Fibroblast of lung (primary cell): ENCODE results near the gene MDFI. TPM values are rescaled to one million over a fixed set of nuclear protein-coding genes. Genes with fewer than 3 reads are reported as not detected.

Experiments used
- DNase-seq, 2 donors: peaks; one replicate each; pipeline versions ENCODE4 v3.0.0 to v3.0.0-alpha.2; 2010; ENCODE audit warnings: low read depth in 2 of 2
- H2AFZ ChIP-seq: 2 replicates; pipeline ENCODE4 v1.5.1; 2012; ENCODE audit warnings: low read length, control low read depth, inconsistent platforms
- H3K27ac ChIP-seq: 2 replicates; pipeline ENCODE4 v1.5.1; 2011; ENCODE audit warnings: low read length, control low read depth; ENCODE audit not compliant: insufficient read depth
- H3K27me3 ChIP-seq: 2 replicates; pipeline ENCODE4 v1.5.1; 2011; ENCODE audit warnings: mild to moderate bottlenecking, low read length; ENCODE audit not compliant: control insufficient read depth, insufficient read depth
- H3K36me3 ChIP-seq: 2 replicates; pipeline ENCODE4 v1.5.1; 2011; ENCODE audit warnings: low read length; ENCODE audit not compliant: control insufficient read depth, insufficient read depth
- H3K4me1 ChIP-seq: 2 replicates; pipeline ENCODE4 v1.5.1; 2011; ENCODE audit warnings: low read length; ENCODE audit not compliant: control insufficient read depth, insufficient read depth; ENCODE audit errors: extremely low read depth
- H3K4me2 ChIP-seq: 2 replicates; pipeline ENCODE4 v1.5.1; 2011; ENCODE audit warnings: low read length, control low read depth; ENCODE audit not compliant: insufficient read depth; ENCODE audit errors: extremely low read depth
- H3K4me3 ChIP-seq, 4 experiments: fragments of 200-600 bp in 1 of 4; sonication (generic) in 1 of 4; replicated peaks in 1 of 4; 2 replicates each; pipeline ENCODE4 v1.5.1; 2011 to 2016; ENCODE audit warnings: low read length in 4 of 4, low read depth in 3 of 4, mild to moderate bottlenecking in 3 of 4, control low read depth in 2 of 4, inconsistent platforms in 1 of 4, mixed read lengths in 1 of 4; ENCODE audit not compliant: insufficient read depth in 1 of 4; ENCODE audit errors: control extremely low read depth in 1 of 4
- H3K79me2 ChIP-seq: 2 replicates; pipeline ENCODE4 v1.5.1; 2012; ENCODE audit warnings: mild to moderate bottlenecking, low read length, inconsistent platforms; ENCODE audit not compliant: control insufficient read depth, insufficient read depth
- H3K9ac ChIP-seq: 2 replicates; pipeline ENCODE4 v1.5.1; 2011; ENCODE audit warnings: mild to moderate bottlenecking, low read length, control low read depth; ENCODE audit not compliant: insufficient read depth
- H3K9me3 ChIP-seq: 2 replicates; pipeline ENCODE4 v1.5.1; 2012; ENCODE audit warnings: low read depth, low read length; ENCODE audit not compliant: control insufficient read depth, insufficient read depth
- H4K20me1 ChIP-seq: 2 replicates; pipeline ENCODE4 v1.5.1; 2011; ENCODE audit warnings: low read length; ENCODE audit not compliant: control insufficient read depth, insufficient read depth; ENCODE audit errors: extremely low read depth
- EZH2 ChIP-seq: IDR thresholded peaks from 2 replicates; pipeline ENCODE4 v1.5.1; 2012; ENCODE audit warnings: low read length, control low read depth, mild to moderate bottlenecking; ENCODE audit errors: missing control alignments
- polyA plus RNA-seq, 2 donors: library from polyadenylated mRNA; depleted of rRNA in 1 of 2; stranded (reverse) in 1 of 2; unstranded in 1 of 2; fragments of >200 nt; gene quantifications; 2 replicates each; pipeline ENCODE4 v1.2.1, GENCODE V29; 2011 to 2012; ENCODE audit warnings: missing spikeins in 1 of 2
- total RNA-seq: library from RNA; depleted of rRNA; stranded (reverse); fragments of >200 nt; gene quantifications from 2 replicates; pipeline ENCODE4 v1.2.1, GENCODE V29; 2014
- TF ChIP-seq, protein P1 (sequence below), 2 donors: IDR thresholded peaks in 1 of 2; conservative IDR thresholded peaks in 1 of 2; 1 replicate in 1 of 2; 2 replicates in 1 of 2; pipeline ENCODE4 v1.5.1; 2011 to 2012; ENCODE audit warnings: low read length in 2 of 2, control low read depth in 1 of 2, inconsistent platforms in 1 of 2, low read depth in 1 of 2, mild to moderate bottlenecking in 1 of 2

MDFI gene
- total and polyA plus RNA-seq, 2 donors (not counting 1 experiment from before 2014, with no cell fraction given): 0.17 TPM; not detected in 1

DNA sequence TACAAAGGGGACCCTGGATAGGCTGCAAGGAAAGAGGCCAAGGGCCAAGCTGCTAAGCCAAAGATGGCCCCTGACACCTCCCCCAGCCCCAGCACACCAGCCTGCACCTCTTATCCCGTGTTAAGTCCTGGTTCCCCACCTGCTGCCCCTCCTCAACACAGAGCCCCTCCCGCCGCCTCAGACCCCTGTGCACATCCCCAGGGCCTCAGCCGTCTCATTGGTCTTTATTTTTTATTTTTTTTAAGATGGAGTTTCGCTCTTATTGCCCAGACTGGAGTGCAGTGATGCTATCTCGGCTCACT is 37.1 kb upstream of the MDFI start:
- Histone ChIP-seq H3K4me3 (no peak overlapping the region), H3K4me2 (no peak overlapping the region), H3K9me3 (no peaks in the 10 kb centered on the region), H3K27me3 (no peaks in the 10 kb centered on the region), H4K20me1 (no peaks in the 10 kb centered on the region), H3K4me1 (no peaks in the 10 kb centered on the region), H3K79me2 (no peaks in the 10 kb centered on the region), H3K27ac (no peak overlapping the region), H3K9ac (no peak overlapping the region), H2AFZ (no peak overlapping the region), H3K36me3 (no peaks in the 10 kb centered on the region)
- no peak for TF ChIP-seq EZH2
- TF ChIP-seq, protein P1, sequence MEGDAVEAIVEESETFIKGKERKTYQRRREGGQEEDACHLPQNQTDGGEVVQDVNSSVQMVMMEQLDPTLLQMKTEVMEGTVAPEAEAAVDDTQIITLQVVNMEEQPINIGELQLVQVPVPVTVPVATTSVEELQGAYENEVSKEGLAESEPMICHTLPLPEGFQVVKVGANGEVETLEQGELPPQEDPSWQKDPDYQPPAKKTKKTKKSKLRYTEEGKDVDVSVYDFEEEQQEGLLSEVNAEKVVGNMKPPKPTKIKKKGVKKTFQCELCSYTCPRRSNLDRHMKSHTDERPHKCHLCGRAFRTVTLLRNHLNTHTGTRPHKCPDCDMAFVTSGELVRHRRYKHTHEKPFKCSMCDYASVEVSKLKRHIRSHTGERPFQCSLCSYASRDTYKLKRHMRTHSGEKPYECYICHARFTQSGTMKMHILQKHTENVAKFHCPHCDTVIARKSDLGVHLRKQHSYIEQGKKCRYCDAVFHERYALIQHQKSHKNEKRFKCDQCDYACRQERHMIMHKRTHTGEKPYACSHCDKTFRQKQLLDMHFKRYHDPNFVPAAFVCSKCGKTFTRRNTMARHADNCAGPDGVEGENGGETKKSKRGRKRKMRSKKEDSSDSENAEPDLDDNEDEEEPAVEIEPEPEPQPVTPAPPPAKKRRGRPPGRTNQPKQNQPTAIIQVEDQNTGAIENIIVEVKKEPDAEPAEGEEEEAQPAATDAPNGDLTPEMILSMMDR (conservative IDR thresholded peaks at IDR 0.05 in 1 of 2, IDR thresholded peaks at IDR 0.05 in 1 of 2; ENCODE audit: low read depth in 1 of 2, low read length in 2 of 2): no peak
- DNase-seq: no peak

DNA sequence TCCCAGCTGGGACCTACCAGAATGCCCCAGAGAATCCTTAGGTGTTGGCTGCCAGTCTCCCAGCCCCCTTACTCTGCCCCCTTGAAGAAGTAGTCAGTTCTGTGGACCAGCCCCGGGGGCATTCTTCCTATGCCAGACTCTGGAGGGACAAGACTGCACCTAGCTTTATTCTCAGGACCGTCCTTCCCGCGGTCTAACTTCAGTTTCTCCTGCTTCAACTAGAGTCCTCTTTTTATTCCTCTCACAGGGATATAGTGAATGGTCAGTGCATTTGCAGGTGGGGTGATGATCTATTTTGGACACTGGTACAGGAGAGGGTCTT is 35.9 kb upstream of the MDFI start:
- Histone ChIP-seq H3K27me3 (no peaks in the 10 kb centered on the region), H3K4me3 (no peak overlapping the region), H3K9me3 (no peaks in the 10 kb centered on the region), H4K20me1 (no peaks in the 10 kb centered on the region), H3K9ac (no peak overlapping the region), H3K79me2 (no peaks in the 10 kb centered on the region), H3K27ac (no peak overlapping the region), H3K4me1 (no peaks in the 10 kb centered on the region), H2AFZ (no peak overlapping the region), H3K4me2 (no peak overlapping the region), H3K36me3 (no peaks in the 10 kb centered on the region)
- DNase-seq: no peak
- TF ChIP-seq EZH2: no peak
- TF ChIP-seq, protein P1 (conservative IDR thresholded peaks at IDR 0.05 in 1 of 2, IDR thresholded peaks at IDR 0.05 in 1 of 2; ENCODE audit: low read depth in 1 of 2, low read length in 2 of 2): no peak

DNA sequence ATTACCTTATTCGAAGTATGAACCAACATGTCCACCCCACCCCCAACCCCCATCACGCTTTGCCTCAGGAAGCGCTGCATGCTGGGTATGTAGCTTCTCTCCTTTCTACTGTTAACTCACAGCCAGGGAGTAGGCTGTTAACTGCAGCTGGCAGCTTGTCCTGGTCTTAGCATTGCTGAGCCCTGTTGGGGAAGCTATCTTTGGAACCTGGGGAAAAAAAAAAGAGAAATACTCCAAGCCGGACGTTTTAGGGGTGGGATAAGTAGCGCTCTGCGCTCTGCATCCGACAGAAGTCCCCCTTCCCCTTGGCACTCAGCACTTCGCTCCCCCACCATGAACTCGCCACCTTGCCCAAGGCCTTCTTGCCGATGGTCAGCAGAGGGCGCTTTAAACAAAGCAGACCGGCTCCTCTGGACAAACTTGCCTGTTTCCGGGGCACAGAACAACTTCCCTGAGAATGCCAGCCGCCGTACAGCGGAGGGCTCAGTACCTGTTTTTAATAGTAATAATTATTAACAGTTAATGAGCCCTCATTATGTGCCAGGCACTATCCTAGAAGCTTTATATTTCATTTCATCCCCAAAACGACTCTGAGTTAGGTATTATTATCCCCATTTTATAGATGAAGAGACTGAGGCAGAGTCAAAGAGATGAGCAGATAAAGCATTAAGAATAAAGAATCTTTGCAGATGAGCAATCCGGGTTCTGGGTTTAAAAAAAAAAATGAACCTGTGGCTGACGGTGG is 35.2 kb upstream of the MDFI start:
- H3K36me3 ChIP-seq: no peaks in the 10 kb centered on the region
- H3K27ac ChIP-seq: no peak overlapping the region
- H3K9me3 ChIP-seq: no peaks in the 10 kb centered on the region
- peak; percentile 79 to 86 for DNase-seq
- H2AFZ ChIP-seq: no peak overlapping the region
- peak overlapping the region in 1 of 4 experiments; percentile 33 for H3K4me3 ChIP-seq
- H3K4me2 ChIP-seq: no peak overlapping the region
- no peak for TF ChIP-seq EZH2
- TF ChIP-seq, protein P1 (conservative IDR thresholded peaks at IDR 0.05 in 1 of 2, IDR thresholded peaks at IDR 0.05 in 1 of 2; ENCODE audit: low read depth in 1 of 2, low read length in 2 of 2): peak; percentile 85 to 92
- H4K20me1 ChIP-seq: no peaks in the 10 kb centered on the region
- no peaks in the 10 kb centered on the region for H3K79me2 ChIP-seq
- H3K4me1 ChIP-seq: no peaks in the 10 kb centered on the region
- H3K27me3 ChIP-seq: no peaks in the 10 kb centered on the region
- H3K9ac ChIP-seq: no peak overlapping the region
